HG03378 (cell line): Measurements from ENCODE around the gene ZCCHC9.
"Not testable (repeated sequence)": the region's sequence is repeated elsewhere in the genome, so short reads cannot be mapped to it uniquely, and the experiment has no call there.

Experiments
- ATAC-seq: cut with Tn5 transposase; IDR thresholded peaks from one replicate; pipeline ENCODE4 v1.9.1; 2021; ENCODE audit warnings: mild to moderate bottlenecking, moderate library complexity; ENCODE audit not compliant: unreplicated experiment

Gene ZCCHC9

GRCh38 chr5:81301271-81302015, at the start of gene ZCCHC9:
Gene ZCCHC9 (plus strand): TSS chr5:81301587. CDS start chr5:81304758, 3,171 bp downstream.
- ATAC-seq, result peak; percentile 92

- no peak for ATAC-seq
Measured at GRCh38 chr5:81251922-81252321, 49.5 kb upstream of the ZCCHC9 start.

- no peak for ATAC-seq
Measured at GRCh38 chr5:81252904-81253303, 48.5 kb upstream of the ZCCHC9 start.

- ATAC-seq, result no peak
Measured at GRCh38 chr5:81253875-81254274, 47.5 kb upstream of the ZCCHC9 start.

- ATAC-seq, result no peak
Measured at GRCh38 chr5:81254886-81255559, 46.4 kb upstream of the ZCCHC9 start.

- no peak for ATAC-seq
Measured at GRCh38 chr5:81256766-81257165, 44.6 kb upstream of the ZCCHC9 start.

- ATAC-seq, result not testable (repeated sequence)
Measured at GRCh38 chr5:81262796-81263195, 38.6 kb upstream of the ZCCHC9 start.

GRCh38 chr5:81265101-81265500, 36.3 kb upstream of the ZCCHC9 start:
- ATAC-seq, result no peak

GRCh38 chr5:81268521-81269196, 32.7 kb upstream of the ZCCHC9 start:
- ATAC-seq, result no peak

GRCh38 chr5:81269751-81270393, 31.5 kb upstream of the ZCCHC9 start:
- ATAC-seq, result no peak

GRCh38 chr5:81270394-81271027, 30.9 kb upstream of the ZCCHC9 start:
- ATAC-seq, result not testable (repeated sequence)

GRCh38 chr5:81283976-81284375, 17.4 kb upstream of the ZCCHC9 start:
- ATAC-seq, result no peak

- ATAC-seq, result no peak
Measured at GRCh38 chr5:81286059-81286617, 15.2 kb upstream of the ZCCHC9 start.

GRCh38 chr5:81288021-81288433, 13.4 kb upstream of the ZCCHC9 start:
- peak; percentile 31 for ATAC-seq

GRCh38 chr5:81290146-81290545, 11.2 kb upstream of the ZCCHC9 start:
- no peak for ATAC-seq

GRCh38 chr5:81292130-81292529, 9.3 kb upstream of the ZCCHC9 start:
- ATAC-seq, result no peak

- not testable (repeated sequence) for ATAC-seq
Measured at GRCh38 chr5:81294021-81294420, 7.4 kb upstream of the ZCCHC9 start.

GRCh38 chr5:81297531-81297930, 3.9 kb upstream of the ZCCHC9 start:
- no peak for ATAC-seq

GRCh38 chr5:81300921-81301270, 491 bp upstream of the ZCCHC9 start:
- no peak for ATAC-seq

- no peak for ATAC-seq
Measured at GRCh38 chr5:81302596-81302995, 1.2 kb downstream of the ZCCHC9 start.

GRCh38 chr5:81303563-81303962, 2.2 kb downstream of the ZCCHC9 start:
- ATAC-seq, result no peak
